Measurements from ENCODE around the gene BICD2. TPM values are rescaled to one million over a fixed set of nuclear protein-coding genes. Genes with fewer than 3 reads are reported as not detected.

BICD2 gene
- total and polyA plus RNA-seq, 2 donors (not counting 1 experiment from before 2014, with no cell fraction given): 33.2 to 49.5 TPM

DNA sequence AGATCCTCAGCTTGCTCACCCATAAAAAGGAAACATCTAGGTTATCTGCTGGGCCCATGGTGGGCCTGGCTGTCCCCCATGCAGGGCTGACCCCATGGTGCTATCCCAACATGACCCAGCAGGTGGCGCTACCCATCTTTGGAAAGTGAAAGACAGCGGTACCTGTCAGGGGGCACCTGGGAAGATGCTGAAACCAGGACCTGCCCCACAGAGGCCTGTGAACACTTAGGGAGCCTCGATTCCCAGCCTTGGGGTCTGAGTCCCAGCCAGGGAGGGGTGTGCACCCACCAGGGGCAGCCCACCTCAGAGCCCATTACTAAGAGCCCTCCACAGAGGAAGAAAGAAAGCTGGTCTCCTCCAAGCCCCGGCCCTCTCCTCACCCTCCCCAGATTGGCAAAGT, 48.1 kb downstream of the BICD2 start:
- peak; percentile 82 for DNase-seq
- 38% methylated on average over 4 of the region's 4 CpGs for WGBS (ENCODE audit: insufficient coverage)

More for the DNA sequence above, 48.1 kb downstream of the BICD2 start:
- TF ChIP-seq, protein P1, sequence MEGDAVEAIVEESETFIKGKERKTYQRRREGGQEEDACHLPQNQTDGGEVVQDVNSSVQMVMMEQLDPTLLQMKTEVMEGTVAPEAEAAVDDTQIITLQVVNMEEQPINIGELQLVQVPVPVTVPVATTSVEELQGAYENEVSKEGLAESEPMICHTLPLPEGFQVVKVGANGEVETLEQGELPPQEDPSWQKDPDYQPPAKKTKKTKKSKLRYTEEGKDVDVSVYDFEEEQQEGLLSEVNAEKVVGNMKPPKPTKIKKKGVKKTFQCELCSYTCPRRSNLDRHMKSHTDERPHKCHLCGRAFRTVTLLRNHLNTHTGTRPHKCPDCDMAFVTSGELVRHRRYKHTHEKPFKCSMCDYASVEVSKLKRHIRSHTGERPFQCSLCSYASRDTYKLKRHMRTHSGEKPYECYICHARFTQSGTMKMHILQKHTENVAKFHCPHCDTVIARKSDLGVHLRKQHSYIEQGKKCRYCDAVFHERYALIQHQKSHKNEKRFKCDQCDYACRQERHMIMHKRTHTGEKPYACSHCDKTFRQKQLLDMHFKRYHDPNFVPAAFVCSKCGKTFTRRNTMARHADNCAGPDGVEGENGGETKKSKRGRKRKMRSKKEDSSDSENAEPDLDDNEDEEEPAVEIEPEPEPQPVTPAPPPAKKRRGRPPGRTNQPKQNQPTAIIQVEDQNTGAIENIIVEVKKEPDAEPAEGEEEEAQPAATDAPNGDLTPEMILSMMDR (IDR thresholded peaks at IDR 0.05): peak; percentile 93
- TF ChIP-seq EZH2 (IDR thresholded peaks at IDR 0.05; ENCODE audit: borderline replicate concordance, insufficient read depth, low read depth, low read length, poor library complexity, severe bottlenecking): no peak
- Histone ChIP-seq H3K9me3 (ENCODE audit: control extremely low read depth in 1 of 3, control insufficient read depth in 2 of 3, insufficient read depth in 1 of 3, low read length in 2 of 3) (no peaks in the 10 kb centered on the region), H3K4me2 (replicated peaks; ENCODE audit: low read depth, low read length, poor library complexity, severe bottlenecking) (no peak overlapping the region), H3K27ac (ENCODE audit: low read length in 2 of 2) (no peak overlapping the region), H3K4me1 (ENCODE audit: control insufficient read depth in 2 of 2, insufficient read depth in 2 of 2, low read length in 2 of 2) (peaks cover 31 to 66% of the 10 kb centered on the region in 2 donors), H3K27me3 (replicated peaks in 1 of 4; ENCODE audit: control extremely low read depth in 1 of 4, control insufficient read depth in 3 of 4, insufficient read depth in 4 of 4, low read length in 3 of 4) (no peaks in the 10 kb centered on the region), H2AFZ (ENCODE audit: insufficient read depth, low read depth, low read length, poor library complexity, severe bottlenecking) (no peak overlapping the region), H3K9ac (ENCODE audit: low read length) (no peak overlapping the region), H3K4me3 (ENCODE audit: control extremely low read depth in 1 of 5, extremely low read depth in 1 of 5, insufficient read depth in 1 of 5, low read depth in 2 of 5, low read length in 4 of 5) (no peak overlapping the region), H3K36me3 (replicated peaks in 1 of 2; ENCODE audit: control extremely low read depth in 1 of 2, control insufficient read depth in 1 of 2, extremely low read depth in 1 of 2, insufficient read depth in 2 of 2, low read length in 1 of 2) (peaks cover 0 to 80% of the 10 kb centered on the region in 2 experiments), H4K20me1 (ENCODE audit: control insufficient read depth, insufficient read depth, low read length, poor library complexity, severe bottlenecking) (peaks cover 41% of the 10 kb centered on the region), H3K79me2 (ENCODE audit: control insufficient read depth, insufficient read depth, low read length) (peaks cover 66% of the 10 kb centered on the region)
- Mint-ChIP-seq H3K9me3 (ENCODE audit: insufficient read depth) (no peaks in the 10 kb centered on the region), H3K27me3 (no peaks in the 10 kb centered on the region), H3K4me3 (no peak overlapping the region), H3K4me1 (peaks cover 54% of the 10 kb centered on the region), H3K27ac (no peak overlapping the region)
- intact Hi-C loops (cut with micrococcal nuclease): loop anchor here (1.0 to 2.0 kb wide), 2 partner anchors 48 to 74 kb away; partner anchors contain the start of gene BICD2
- peak; percentile 79 for ATAC-seq (ENCODE audit: low read depth)
- POLR2A ChIA-PET: interaction anchor here (1.2 to 1.6 kb wide), 2 partner anchors 47 to 54 kb away, joined by 3 to 4 read pairs; no protein-coding TSS in a partner anchor
- CTCF ChIA-PET: interaction anchor here (1.0 to 10.2 kb wide), 14 partner anchors 12 to 96 kb away, joined by 3 to 203 read pairs (median 6); partner anchors contain the start of genes BICD2 and IPPK
